Subcutaneous abdominal adipose tissue (tissue), 5 donors: ENCODE data around the gene FCER1G.
"Not testable (repeated sequence)": the region's sequence is repeated elsewhere in the genome, so short reads cannot be mapped to it uniquely, and the experiment has no call there.

ENCODE experiments used
- H3K27ac ChIP-seq: one replicate; pipeline ENCODE4 v1.7.0; 2013; ENCODE audit warnings: low read depth, mild to moderate bottlenecking, inconsistent platforms, low read length, moderate library complexity
- H3K27me3 ChIP-seq, 5 donors: one replicate each; pipeline ENCODE4 v1.7.0; 2013; ENCODE audit warnings: low read length in 5 of 5, inconsistent platforms in 1 of 5; ENCODE audit not compliant: control insufficient read depth in 5 of 5, insufficient read depth in 4 of 5
- H3K36me3 ChIP-seq, 5 donors: one replicate each; pipeline ENCODE4 v1.7.0; 2013; ENCODE audit warnings: low read length in 5 of 5; ENCODE audit not compliant: control insufficient read depth in 5 of 5, insufficient read depth in 5 of 5
- H3K4me1 ChIP-seq, 5 donors: one replicate each; pipeline ENCODE4 v1.7.0; 2013; ENCODE audit warnings: low read length in 5 of 5, mild to moderate bottlenecking in 3 of 5, moderate library complexity in 1 of 5; ENCODE audit not compliant: control insufficient read depth in 5 of 5, insufficient read depth in 5 of 5
- H3K4me3 ChIP-seq, 5 donors: one replicate each; pipeline ENCODE4 v1.7.0; 2013; ENCODE audit warnings: low read length in 5 of 5, low read depth in 1 of 5
- H3K9ac ChIP-seq, 5 donors: one replicate each; pipeline ENCODE4 v1.7.0; 2013; ENCODE audit warnings: low read length in 5 of 5, mild to moderate bottlenecking in 4 of 5, moderate library complexity in 3 of 5
- H3K9me3 ChIP-seq, 5 donors: one replicate each; pipeline ENCODE4 v1.7.0; 2013; ENCODE audit warnings: low read length in 5 of 5; ENCODE audit not compliant: control insufficient read depth in 5 of 5
- donor health status: healthy.
- donor health status: healthy.
- donor health status: healthy.
- donor health status: healthy.
- donor health status: healthy.

The FCER1G gene

GRCh38 chr1:161219078-161219892 lies 4.2 kb downstream of the FCER1G start:
- H3K27ac ChIP-seq, result no peak overlapping the region
- no peak overlapping the region for H3K4me3 ChIP-seq
- peaks cover 10 to 20% (median 13%) of the 10 kb centered on the region in 5 donors for H3K4me1 ChIP-seq
- H3K9ac ChIP-seq, result no peak overlapping the region
- peaks cover 0 to 2% (median 0%) of the 10 kb centered on the region in 5 donors for H3K9me3 ChIP-seq
- H3K27me3 ChIP-seq, result no peaks in the 10 kb centered on the region
- H3K36me3 ChIP-seq, result peaks cover 2 to 8% (median 5%) of the 10 kb centered on the region in 5 donors

GRCh38 chr1:161220002-161220401 lies 4.9 kb downstream of the FCER1G start:
- H3K27ac ChIP-seq, result no peak overlapping the region
- no peak overlapping the region for H3K9ac ChIP-seq
- H3K4me1 ChIP-seq, result peaks cover 10 to 21% (median 14%) of the 10 kb centered on the region in 5 donors
- H3K27me3 ChIP-seq, result no peaks in the 10 kb centered on the region
- peaks cover 0 to 2% (median 0%) of the 10 kb centered on the region in 5 donors for H3K9me3 ChIP-seq
- H3K36me3 ChIP-seq, result peaks cover 0 to 3% (median 2%) of the 10 kb centered on the region in 5 donors
- H3K4me3 ChIP-seq, result no peak overlapping the region

GRCh38 chr1:161222175-161223019 lies 7.3 kb downstream of the FCER1G start:
- H3K27ac ChIP-seq, result no peak overlapping the region
- H3K4me3 ChIP-seq, result no peak overlapping the region
- no peaks in the 10 kb centered on the region for H3K27me3 ChIP-seq
- H3K9me3 ChIP-seq, result no peaks in the 10 kb centered on the region
- H3K4me1 ChIP-seq, result peaks cover 5 to 34% (median 26%) of the 10 kb centered on the region in 5 donors
- H3K9ac ChIP-seq, result no peak overlapping the region
- peaks cover 0 to 2% (median 0%) of the 10 kb centered on the region in 5 donors for H3K36me3 ChIP-seq

GRCh38 chr1:161223805-161224694 lies 9.0 kb downstream of the FCER1G start:
- peaks cover 5 to 31% (median 29%) of the 10 kb centered on the region in 5 donors for H3K4me1 ChIP-seq
- H3K4me3 ChIP-seq, result no peak overlapping the region
- H3K36me3 ChIP-seq, result peaks cover 0 to 12% (median 11%) of the 10 kb centered on the region in 5 donors
- no peaks in the 10 kb centered on the region for H3K9me3 ChIP-seq
- no peak overlapping the region for H3K27ac ChIP-seq
- H3K27me3 ChIP-seq, result no peaks in the 10 kb centered on the region
- no peak overlapping the region for H3K9ac ChIP-seq

GRCh38 chr1:161224695-161225087 lies 9.6 kb downstream of the FCER1G start:
- Histone ChIP-seq H3K36me3 (peaks cover 0 to 19% (median 17%) of the 10 kb centered on the region in 5 donors), H3K4me1 (peaks cover 5 to 31% (median 29%) of the 10 kb centered on the region in 5 donors)
- not testable (repeated sequence) for H3K27me3 ChIP-seq, H3K9me3 ChIP-seq, H3K9ac ChIP-seq, H3K27ac ChIP-seq, H3K4me3 ChIP-seq

GRCh38 chr1:161225178-161225533 lies 10.1 kb downstream of the FCER1G start:
- H3K4me3 ChIP-seq, result peak overlapping the region in 2 of 5 donors; percentile 37 to 88
- no peaks in the 10 kb centered on the region for H3K27me3 ChIP-seq
- peak overlapping the region; percentile 59 for H3K27ac ChIP-seq
- peaks cover 0 to 23% (median 20%) of the 10 kb centered on the region in 5 donors for H3K36me3 ChIP-seq
- H3K9ac ChIP-seq, result peak overlapping the region in 1 of 5 donors; percentile 47
- H3K9me3 ChIP-seq, result no peaks in the 10 kb centered on the region
- peaks cover 5 to 31% (median 29%) of the 10 kb centered on the region in 5 donors for H3K4me1 ChIP-seq

GRCh38 chr1:161225534-161226319 lies 10.6 kb downstream of the FCER1G start, which contains the start of gene TOMM40L:
TOMM40L (plus strand) TSS chr1:161226060; CDS start chr1:161226490, 430 bp downstream.
- Histone ChIP-seq H3K27ac (peak within 1 kb of the TSS; percentile 59), H3K36me3 (peaks cover 0 to 29% (median 25%) of the 10 kb centered on the region in 5 donors), H3K4me1 (peaks cover 5 to 31% (median 29%) of the 10 kb centered on the region in 5 donors), H3K27me3 (no peaks in the 10 kb centered on the region), H3K9me3 (no peaks in the 10 kb centered on the region), H3K4me3 (peak within 1 kb of the TSS; percentile 77 to 99 (median 91)), H3K9ac (peak within 1 kb of the TSS in 4 of 5 donors; percentile 66 to 81 (median 71))

- peaks cover 0 to 33% (median 25%) of the 10 kb centered on the region in 5 donors for H3K36me3 ChIP-seq
- H3K4me3 ChIP-seq, result peak overlapping the region; percentile 77 to 99 (median 91)
- H3K27me3 ChIP-seq, result no peaks in the 10 kb centered on the region
- peaks cover 5 to 31% (median 29%) of the 10 kb centered on the region in 5 donors for H3K4me1 ChIP-seq
- no peaks in the 10 kb centered on the region for H3K9me3 ChIP-seq
- peak overlapping the region in 4 of 5 donors; percentile 66 to 81 (median 71) for H3K9ac ChIP-seq
- H3K27ac ChIP-seq, result peak overlapping the region; percentile 18
These were observed 11.2 kb downstream of the FCER1G start for GRCh38 chr1:161226320-161226711.
